SK-N-MC (cell line): ENCODE data around the gene MDM1.

ENCODE experiments used
- EZH2 ChIP-seq: fragments of 200-600 bp; sonication (generic); IDR thresholded peaks from one replicate; pipeline ENCODE4 v1.6.1; 2017; ENCODE audit warnings: antibody characterized with exemption
- POLR2AphosphoS5 ChIP-seq: IDR thresholded peaks from 2 replicates; pipeline ENCODE4 v1.6.1; 2012; ENCODE audit warnings: mild to moderate bottlenecking, low read depth, low read length, borderline replicate concordance

GRCh38 chr12:68319988-68320623, 12.1 kb downstream of the MDM1 start:
- no peak for TF ChIP-seq POLR2AphosphoS5
- no peak for TF ChIP-seq EZH2
